Chondrocyte (in vitro differentiated cells): ENCODE results near the gene EBLN2. TPM values are rescaled to one million over a fixed set of nuclear protein-coding genes. Genes with fewer than 3 reads are reported as not detected.
A peak's percentile ranks its signal among the peaks of the same experiment; 100 is the strongest.
"Not testable (repeated sequence)": the region's sequence is repeated elsewhere in the genome, so short reads cannot be mapped to it uniquely, and the experiment has no call there.

Experiments
- DNase-seq: peaks from one replicate; pipeline ENCODE4 v3.0.0; 2021; ENCODE audit warnings: mixed read lengths, low spot score
- H3K27ac Mint-ChIP-seq: one replicate; pipeline ENCODE4 v1.8.0; 2021; ENCODE audit warnings: mild to moderate bottlenecking, moderate library complexity, mixed read lengths; ENCODE audit not compliant: unreplicated experiment
- H3K27me3 Mint-ChIP-seq: 2 replicates; pipeline ENCODE4 v1.8.0; 2021; ENCODE audit warnings: low read depth, mixed read lengths
- H3K36me3 Mint-ChIP-seq: 2 replicates; pipeline ENCODE4 v1.8.0; 2021; ENCODE audit warnings: low read depth, mixed read lengths
- H3K4me1 Mint-ChIP-seq: 2 replicates; pipeline ENCODE4 v1.8.0; 2021; ENCODE audit warnings: low read depth, mild to moderate bottlenecking, mixed read lengths
- H3K4me3 Mint-ChIP-seq: one replicate; pipeline ENCODE4 v1.8.0; 2021; ENCODE audit warnings: mild to moderate bottlenecking, moderate library complexity, mixed read lengths; ENCODE audit not compliant: unreplicated experiment
- H3K9me3 Mint-ChIP-seq: 2 replicates; pipeline ENCODE4 v1.8.0; 2021; ENCODE audit warnings: low read depth, mixed read lengths
- CTCF ChIP-seq: fragments of 200-600 bp; sonication (generic); IDR thresholded peaks from 2 replicates; pipeline ENCODE4 v1.5.0; 2021; ENCODE audit warnings: antibody characterized with exemption, mild to moderate bottlenecking, moderate library complexity
- total RNA-seq: library from RNA; stranded (reverse); gene quantifications from 3 replicates; pipeline ENCODE4 v1.2.1, GENCODE V29; 2021

EBLN2 gene
- total RNA-seq, 1 donor from 2014 or later = 3.3 TPM

GRCh38 chr3:73056845-73057150 lies 4.7 kb upstream of the EBLN2 start:
- no peaks in the 10 kb centered on the region for H3K27me3 Mint-ChIP-seq
- no peaks in the 10 kb centered on the region for H3K9me3 Mint-ChIP-seq
- no peak for DNase-seq
- H3K27ac Mint-ChIP-seq = peak overlapping the region; percentile 84
- H3K4me3 Mint-ChIP-seq = no peak overlapping the region
- no peak for TF ChIP-seq CTCF
- peaks cover 5% of the 10 kb centered on the region for H3K36me3 Mint-ChIP-seq
- peaks cover 38% of the 10 kb centered on the region for H3K4me1 Mint-ChIP-seq

GRCh38 chr3:73060302-73060723 lies 1.1 kb upstream of the EBLN2 start:
- no peak for DNase-seq
- TF ChIP-seq CTCF = no peak
- H3K4me3 Mint-ChIP-seq = no peak overlapping the region
- no peaks in the 10 kb centered on the region for H3K27me3 Mint-ChIP-seq
- peaks cover 22% of the 10 kb centered on the region for H3K36me3 Mint-ChIP-seq
- H3K27ac Mint-ChIP-seq = peak overlapping the region; percentile 85
- H3K9me3 Mint-ChIP-seq = no peaks in the 10 kb centered on the region
- H3K4me1 Mint-ChIP-seq = peaks cover 52% of the 10 kb centered on the region

GRCh38 chr3:73066243-73066642 lies 4.8 kb downstream of the EBLN2 start:
- not testable (repeated sequence) for DNase-seq, H3K4me3 Mint-ChIP-seq, H3K27me3 Mint-ChIP-seq, H3K9me3 Mint-ChIP-seq
- Mint-ChIP-seq H3K36me3 (peaks cover 25% of the 10 kb centered on the region), H3K4me1 (peaks cover 55% of the 10 kb centered on the region), H3K27ac (peak overlapping the region; percentile 27)

GRCh38 chr3:73068419-73068818 lies 7.0 kb downstream of the EBLN2 start:
- Mint-ChIP-seq H3K36me3 (peaks cover 16% of the 10 kb centered on the region), H3K27ac (peak overlapping the region; percentile 49), H3K9me3 (no peaks in the 10 kb centered on the region), H3K4me3 (no peak overlapping the region), H3K4me1 (peaks cover 68% of the 10 kb centered on the region), H3K27me3 (no peaks in the 10 kb centered on the region)
- DNase-seq = no peak
- TF ChIP-seq CTCF = no peak

- no peak for DNase-seq
- H3K4me3 Mint-ChIP-seq = peak overlapping the region; percentile 2
- no peaks in the 10 kb centered on the region for H3K27me3 Mint-ChIP-seq
- peak overlapping the region; percentile 66 for H3K27ac Mint-ChIP-seq
- TF ChIP-seq CTCF = no peak
- H3K36me3 Mint-ChIP-seq = peaks cover 16% of the 10 kb centered on the region
- no peaks in the 10 kb centered on the region for H3K9me3 Mint-ChIP-seq
- peaks cover 73% of the 10 kb centered on the region for H3K4me1 Mint-ChIP-seq
Measured at GRCh38 chr3:73069187-73069586, 7.7 kb downstream of the EBLN2 start.

- TF ChIP-seq CTCF = no peak
Measured at GRCh38 chr3:73069775-73070444, 8.5 kb downstream of the EBLN2 start.

More at GRCh38 chr3:73069775-73070444, 8.5 kb downstream of the EBLN2 start:
- Mint-ChIP-seq H3K9me3 (no peaks in the 10 kb centered on the region), H3K4me3 (no peak overlapping the region), H3K36me3 (peaks cover 9% of the 10 kb centered on the region), H3K4me1 (peaks cover 73% of the 10 kb centered on the region), H3K27ac (peak overlapping the region; percentile 87), H3K27me3 (no peaks in the 10 kb centered on the region)
- DNase-seq = no peak
